ENCODE data around the gene PEPD. TPM values are rescaled to one million over a fixed set of nuclear protein-coding genes. Genes with fewer than 3 reads are reported as not detected.
"Not testable (repeated sequence)": the region's sequence is repeated elsewhere in the genome, so short reads cannot be mapped to it uniquely, and the experiment has no call there.

The PEPD gene
- total and polyA plus RNA-seq, 7 experiments from 2014 or later = 21.9 to 126 (median 24.6) TPM

GRCh38 chr19:33555726-33556125 lies 34.1 kb upstream of the PEPD start:
- H3K4me3 ChIP-seq (ENCODE audit: low read length); H3K36me3 Mint-ChIP-seq; DNase-seq; H3K27me3 ChIP-seq (ENCODE audit: control insufficient read depth in 2 of 2, insufficient read depth in 2 of 2, low read length in 2 of 2); H3K27me3 Mint-ChIP-seq; POLR2A ChIA-PET; ATAC-seq; H3K27ac Mint-ChIP-seq; H3K4me1 Mint-ChIP-seq; CTCF ChIA-PET; H3K36me3 ChIP-seq (ENCODE audit: control insufficient read depth in 2 of 3, insufficient read depth in 3 of 3, low read length in 3 of 3); H3K27ac ChIP-seq (ENCODE audit: low read depth, low read length); H3K4me1 ChIP-seq (ENCODE audit: control insufficient read depth in 2 of 2, insufficient read depth in 2 of 2, low read length in 2 of 2); H3K4me3 Mint-ChIP-seq; H3K9me3 Mint-ChIP-seq; intact Hi-C loops (cut with micrococcal nuclease); H3K9me3 ChIP-seq (ENCODE audit: control insufficient read depth in 2 of 3, low read length in 3 of 3): not testable (repeated sequence)

- intact Hi-C loops (cut with micrococcal nuclease) = no loop called here
- no peak overlapping the region for H3K27ac ChIP-seq (ENCODE audit: low read depth, low read length)
- Mint-ChIP-seq H3K4me1 (peaks cover 0 to 5% (median 0%) of the 10 kb centered on the region in 7 donors), H3K9me3 (peaks cover 0 to 3% (median 0%) of the 10 kb centered on the region in 11 donors), H3K36me3 (no peaks in the 10 kb centered on the region), H3K27me3 (peaks cover 0 to 6% (median 0%) of the 10 kb centered on the region in 5 donors), H3K4me3 (no peak overlapping the region), H3K27ac (no peak overlapping the region)
- H3K4me1 ChIP-seq (ENCODE audit: control insufficient read depth in 2 of 2, insufficient read depth in 2 of 2, low read length in 2 of 2) = no peaks in the 10 kb centered on the region
- no peak for ATAC-seq
- ChIA-PET CTCF (no interaction called here), POLR2A (no interaction called here)
- H3K9me3 ChIP-seq (ENCODE audit: control insufficient read depth in 2 of 3, low read length in 3 of 3) = no peaks in the 10 kb centered on the region
- H3K27me3 ChIP-seq (ENCODE audit: control insufficient read depth in 2 of 2, insufficient read depth in 2 of 2, low read length in 2 of 2) = no peaks in the 10 kb centered on the region
- H3K36me3 ChIP-seq (ENCODE audit: control insufficient read depth in 2 of 3, insufficient read depth in 3 of 3, low read length in 3 of 3) = no peaks in the 10 kb centered on the region
- no peak overlapping the region for H3K4me3 ChIP-seq (ENCODE audit: low read length)
- DNase-seq = no peak
Measured at GRCh38 chr19:33554821-33555220, 33.2 kb upstream of the PEPD start.

GRCh38 chr19:33554391-33554790 lies 32.8 kb upstream of the PEPD start:
- Mint-ChIP-seq H3K36me3 (no peaks in the 10 kb centered on the region), H3K27me3 (peaks cover 0 to 6% (median 0%) of the 10 kb centered on the region in 5 donors), H3K4me3 (no peak overlapping the region), H3K4me1 (peaks cover 0 to 5% (median 0%) of the 10 kb centered on the region in 7 donors), H3K27ac (no peak overlapping the region), H3K9me3 (peaks cover 0 to 3% (median 0%) of the 10 kb centered on the region in 11 donors)
- ChIA-PET CTCF (no interaction called here), POLR2A (no interaction called here)
- intact Hi-C loops (cut with micrococcal nuclease) = no loop called here
- no peak overlapping the region for H3K27ac ChIP-seq (ENCODE audit: low read depth, low read length)
- no peak for ATAC-seq
- no peaks in the 10 kb centered on the region for H3K36me3 ChIP-seq (ENCODE audit: control insufficient read depth in 2 of 3, insufficient read depth in 3 of 3, low read length in 3 of 3)
- no peaks in the 10 kb centered on the region for H3K4me1 ChIP-seq (ENCODE audit: control insufficient read depth in 2 of 2, insufficient read depth in 2 of 2, low read length in 2 of 2)
- no peaks in the 10 kb centered on the region for H3K27me3 ChIP-seq (ENCODE audit: control insufficient read depth in 2 of 2, insufficient read depth in 2 of 2, low read length in 2 of 2)
- no peaks in the 10 kb centered on the region for H3K9me3 ChIP-seq (ENCODE audit: control insufficient read depth in 2 of 3, low read length in 3 of 3)
- no peak overlapping the region for H3K4me3 ChIP-seq (ENCODE audit: low read length)
- no peak for DNase-seq

- H3K27ac Mint-ChIP-seq = no peak overlapping the region
- no peaks in the 10 kb centered on the region for H3K36me3 Mint-ChIP-seq
- ATAC-seq = no peak
Measured at GRCh38 chr19:33553530-33554310, 32.1 kb upstream of the PEPD start.

GRCh38 chr19:33552928-33553279 lies 31.3 kb upstream of the PEPD start:
- peaks cover 0 to 8% (median 0%) of the 10 kb centered on the region in 5 donors for H3K27me3 Mint-ChIP-seq
- no peak overlapping the region for H3K27ac Mint-ChIP-seq
- ChIA-PET POLR2A (no interaction called here), CTCF (no interaction called here)
- DNase-seq (no peak), ATAC-seq (no peak)
- H3K36me3 Mint-ChIP-seq = no peaks in the 10 kb centered on the region
- no peaks in the 10 kb centered on the region for H3K4me1 ChIP-seq (ENCODE audit: control insufficient read depth in 2 of 2, insufficient read depth in 2 of 2, low read length in 2 of 2)
- no peak overlapping the region for H3K4me3 Mint-ChIP-seq
- H3K36me3 ChIP-seq (ENCODE audit: control insufficient read depth in 2 of 3, insufficient read depth in 3 of 3, low read length in 3 of 3) = no peaks in the 10 kb centered on the region
- intact Hi-C loops (cut with micrococcal nuclease) = no loop called here
- peaks cover 0 to 3% (median 0%) of the 10 kb centered on the region in 11 donors for H3K9me3 Mint-ChIP-seq
- no peak overlapping the region for H3K4me3 ChIP-seq (ENCODE audit: low read length)
- H3K27me3 ChIP-seq (ENCODE audit: control insufficient read depth in 2 of 2, insufficient read depth in 2 of 2, low read length in 2 of 2) = no peaks in the 10 kb centered on the region
- peaks cover 0 to 5% (median 0%) of the 10 kb centered on the region in 7 donors for H3K4me1 Mint-ChIP-seq
- H3K9me3 ChIP-seq (ENCODE audit: control insufficient read depth in 2 of 3, low read length in 3 of 3) = no peaks in the 10 kb centered on the region
- H3K27ac ChIP-seq (ENCODE audit: low read depth, low read length) = no peak overlapping the region

More at GRCh38 chr19:33553530-33554310, 32.1 kb upstream of the PEPD start:
- no peak for DNase-seq
- Histone ChIP-seq H3K27me3 (ENCODE audit: control insufficient read depth in 2 of 2, insufficient read depth in 2 of 2, low read length in 2 of 2) (no peaks in the 10 kb centered on the region), H3K27ac (ENCODE audit: low read depth, low read length) (no peak overlapping the region), H3K4me3 (ENCODE audit: low read length) (no peak overlapping the region), H3K9me3 (ENCODE audit: control insufficient read depth in 2 of 3, low read length in 3 of 3) (no peaks in the 10 kb centered on the region), H3K4me1 (ENCODE audit: control insufficient read depth in 2 of 2, insufficient read depth in 2 of 2, low read length in 2 of 2) (no peaks in the 10 kb centered on the region), H3K36me3 (ENCODE audit: control insufficient read depth in 2 of 3, insufficient read depth in 3 of 3, low read length in 3 of 3) (no peaks in the 10 kb centered on the region)
- ChIA-PET POLR2A (no interaction called here), CTCF (interaction anchor here (0.5 kb wide), 1 partner anchor 255 kb away, joined by 3 read pairs; no protein-coding TSS in a partner anchor)
- peaks cover 0 to 8% (median 0%) of the 10 kb centered on the region in 5 donors for H3K27me3 Mint-ChIP-seq
- no peak overlapping the region for H3K4me3 Mint-ChIP-seq
- intact Hi-C loops (cut with micrococcal nuclease) = no loop called here
- H3K4me1 Mint-ChIP-seq = peaks cover 0 to 5% (median 0%) of the 10 kb centered on the region in 7 donors
- H3K9me3 Mint-ChIP-seq = peaks cover 0 to 3% (median 0%) of the 10 kb centered on the region in 11 donors

GRCh38 chr19:33552191-33552927 lies 30.8 kb upstream of the PEPD start:
- Histone ChIP-seq H3K9me3 (ENCODE audit: control insufficient read depth in 2 of 3, low read length in 3 of 3) (no peaks in the 10 kb centered on the region), H3K36me3 (ENCODE audit: control insufficient read depth in 2 of 3, insufficient read depth in 3 of 3, low read length in 3 of 3) (no peaks in the 10 kb centered on the region), H3K4me3 (ENCODE audit: low read length) (no peak overlapping the region), H3K27ac (ENCODE audit: low read depth, low read length) (no peak overlapping the region), H3K27me3 (ENCODE audit: control insufficient read depth in 2 of 2, insufficient read depth in 2 of 2, low read length in 2 of 2) (no peaks in the 10 kb centered on the region), H3K4me1 (ENCODE audit: control insufficient read depth in 2 of 2, insufficient read depth in 2 of 2, low read length in 2 of 2) (no peaks in the 10 kb centered on the region)
- ChIA-PET POLR2A (no interaction called here), CTCF (no interaction called here)
- peaks cover 0 to 6% (median 0%) of the 10 kb centered on the region in 5 donors for H3K27me3 Mint-ChIP-seq
- H3K36me3 Mint-ChIP-seq = no peaks in the 10 kb centered on the region
- peaks cover 0 to 5% (median 0%) of the 10 kb centered on the region in 7 donors for H3K4me1 Mint-ChIP-seq
- H3K4me3 Mint-ChIP-seq = no peak overlapping the region
- intact Hi-C loops (cut with micrococcal nuclease) = no loop called here
- no peak for ATAC-seq
- DNase-seq = no peak
- peaks cover 0 to 3% (median 0%) of the 10 kb centered on the region in 11 donors for H3K9me3 Mint-ChIP-seq
- H3K27ac Mint-ChIP-seq = no peak overlapping the region

All from naive thymus-derived CD4-positive, alpha-beta T cell (primary cell).